HG02852 (cell line): ENCODE data around the gene PGAP6.
"Not testable (repeated sequence)": the region's sequence is repeated elsewhere in the genome, so short reads cannot be mapped to it uniquely, and the experiment has no call there.

Source experiments
- ATAC-seq: cut with Tn5 transposase; IDR thresholded peaks from one replicate; pipeline ENCODE4 v1.9.1; 2021; ENCODE audit warnings: mild to moderate bottlenecking, moderate library complexity; ENCODE audit not compliant: unreplicated experiment

The PGAP6 gene

DNA sequence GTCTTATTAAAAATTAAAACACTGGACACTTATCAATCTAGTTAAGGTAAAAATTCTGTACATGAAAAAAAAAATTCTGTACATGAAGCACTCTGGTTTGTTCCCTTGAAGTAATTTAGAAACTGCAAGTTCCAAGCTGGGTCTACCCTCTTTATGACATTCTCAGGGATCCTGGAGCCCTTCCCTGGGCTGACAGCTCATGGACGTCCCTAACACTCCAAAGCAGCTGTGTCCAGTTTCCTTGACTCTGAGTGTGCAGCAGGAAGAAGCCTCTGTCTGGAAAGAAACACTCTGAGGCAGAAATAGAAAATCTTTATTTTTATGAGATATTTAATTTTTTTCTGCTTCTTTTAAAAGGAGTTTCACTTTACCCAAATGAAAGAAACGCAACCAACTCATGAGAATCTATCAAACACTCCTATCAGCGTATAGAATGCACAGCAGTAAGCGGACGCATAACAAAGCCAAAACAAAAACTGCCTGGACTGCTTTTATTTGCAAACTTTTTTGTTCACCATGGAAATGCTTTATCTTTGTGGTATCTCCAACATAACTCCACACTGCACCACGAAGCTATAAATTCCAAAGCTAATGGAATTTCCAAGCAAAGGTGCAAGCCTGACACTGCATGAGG is 50.5 kb downstream of the PGAP6 start:
- not testable (repeated sequence) for ATAC-seq

DNA sequence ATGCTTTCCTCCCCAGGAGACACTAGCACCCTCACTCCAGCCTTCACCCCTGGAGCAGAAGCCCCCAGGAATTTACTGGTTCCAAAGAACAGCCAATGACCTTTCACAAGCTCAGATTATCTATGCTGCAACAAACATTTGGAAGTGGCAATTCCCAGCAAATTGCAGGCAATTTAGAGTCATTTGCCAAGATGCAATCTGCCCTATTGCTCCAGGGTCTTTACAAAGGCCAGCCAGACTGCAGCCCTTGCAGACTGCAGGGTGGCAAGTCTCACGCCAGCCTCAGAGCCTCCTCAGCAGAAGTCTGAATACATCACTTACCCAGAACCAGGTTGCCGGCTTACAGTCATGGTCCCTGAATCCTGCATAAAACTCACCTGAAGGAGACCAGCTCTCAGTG is 51.0 kb downstream of the PGAP6 start:
- ATAC-seq: no peak

DNA sequence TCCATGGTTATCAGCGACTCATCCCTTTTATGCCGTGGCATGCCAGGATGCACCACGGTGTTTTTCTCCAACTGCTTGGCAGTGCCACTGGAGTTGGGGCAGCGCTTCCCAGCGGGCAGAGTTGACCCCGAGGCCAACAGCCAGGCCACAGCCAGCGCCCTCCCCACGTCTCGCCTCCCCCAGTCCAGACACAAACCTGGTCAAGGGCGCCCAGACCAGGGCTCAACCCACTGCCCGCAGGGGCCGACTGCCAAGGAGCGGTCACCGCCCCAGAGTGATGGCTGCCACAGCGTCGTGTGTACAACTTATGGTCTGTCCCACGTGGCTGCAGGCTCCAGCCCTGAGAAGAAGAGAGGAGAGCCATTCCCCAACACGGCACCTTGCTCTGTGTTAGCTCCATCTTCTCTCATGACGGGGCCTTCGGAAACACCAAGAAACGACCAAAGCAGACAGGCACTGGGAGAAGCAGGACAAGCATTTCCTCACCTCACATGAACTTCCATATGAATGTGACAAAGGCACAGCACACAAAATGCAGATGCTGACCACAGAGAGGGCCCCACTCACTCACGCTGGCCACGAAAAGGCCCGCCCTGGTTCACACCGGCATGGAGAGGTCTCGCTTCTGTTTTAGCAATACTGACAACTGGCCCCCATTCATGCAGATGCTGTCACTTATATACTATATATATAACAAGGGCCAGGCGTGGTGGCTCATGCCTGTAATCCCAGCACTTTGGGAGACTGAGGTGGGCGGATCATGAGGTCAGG is 56.2 kb downstream of the PGAP6 start:
- ATAC-seq: no peak

DNA sequence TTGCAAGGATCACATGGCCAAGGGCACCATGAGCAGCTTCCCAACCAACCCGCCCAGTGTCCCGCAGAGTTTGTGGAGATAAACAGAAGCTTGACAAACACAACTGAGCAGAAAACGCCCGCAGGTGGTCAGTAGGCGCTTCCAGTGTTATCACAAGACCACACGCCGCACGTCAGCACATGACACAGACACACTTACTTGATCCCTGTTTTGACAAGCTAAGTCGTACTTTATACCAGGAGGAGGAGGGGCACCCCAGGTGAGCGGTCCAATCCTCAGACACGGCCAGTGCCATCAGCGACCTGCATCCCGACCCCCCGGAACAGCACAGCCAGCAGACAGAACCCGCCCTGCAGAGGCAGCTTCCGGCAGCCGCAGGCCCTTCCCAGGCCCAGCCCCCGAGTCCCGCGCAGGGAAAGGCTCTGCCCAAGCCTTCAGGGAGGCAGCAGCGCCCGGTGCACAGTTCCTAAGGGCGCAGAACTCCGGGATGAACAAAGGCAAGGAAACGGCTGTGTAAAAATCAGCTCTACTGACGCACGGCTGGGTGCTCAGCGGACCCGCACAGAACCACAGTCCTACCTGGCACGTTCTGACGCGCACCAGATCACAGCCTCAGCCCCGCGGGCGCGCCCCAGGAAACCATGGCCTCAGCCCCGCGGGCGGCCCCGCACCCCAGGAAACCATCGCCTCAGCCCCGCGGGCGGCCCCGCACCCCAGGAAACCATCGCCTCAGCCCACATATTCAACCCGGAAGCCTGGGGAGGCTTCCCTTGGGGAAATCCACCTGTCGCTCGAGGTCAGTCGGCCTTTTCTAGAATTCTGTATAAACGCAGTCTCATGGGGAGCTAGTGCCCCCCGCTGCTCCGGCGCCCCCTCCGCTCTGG is 57.1 kb downstream of the PGAP6 start:
- ATAC-seq: no peak

DNA sequence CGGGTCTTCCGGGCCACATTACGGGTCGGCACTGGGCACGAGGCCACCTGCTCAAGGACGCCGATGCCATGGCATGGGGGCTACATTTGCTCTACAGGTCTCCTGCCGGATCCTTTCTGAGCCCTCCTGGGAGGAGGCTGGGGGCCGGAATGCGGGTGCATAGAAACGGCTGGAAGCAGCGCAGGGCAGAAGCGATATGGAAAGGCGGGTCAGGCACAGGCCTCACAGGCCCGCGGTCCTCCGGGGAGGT is 57.7 kb downstream of the PGAP6 start:
- no peak for ATAC-seq

DNA sequence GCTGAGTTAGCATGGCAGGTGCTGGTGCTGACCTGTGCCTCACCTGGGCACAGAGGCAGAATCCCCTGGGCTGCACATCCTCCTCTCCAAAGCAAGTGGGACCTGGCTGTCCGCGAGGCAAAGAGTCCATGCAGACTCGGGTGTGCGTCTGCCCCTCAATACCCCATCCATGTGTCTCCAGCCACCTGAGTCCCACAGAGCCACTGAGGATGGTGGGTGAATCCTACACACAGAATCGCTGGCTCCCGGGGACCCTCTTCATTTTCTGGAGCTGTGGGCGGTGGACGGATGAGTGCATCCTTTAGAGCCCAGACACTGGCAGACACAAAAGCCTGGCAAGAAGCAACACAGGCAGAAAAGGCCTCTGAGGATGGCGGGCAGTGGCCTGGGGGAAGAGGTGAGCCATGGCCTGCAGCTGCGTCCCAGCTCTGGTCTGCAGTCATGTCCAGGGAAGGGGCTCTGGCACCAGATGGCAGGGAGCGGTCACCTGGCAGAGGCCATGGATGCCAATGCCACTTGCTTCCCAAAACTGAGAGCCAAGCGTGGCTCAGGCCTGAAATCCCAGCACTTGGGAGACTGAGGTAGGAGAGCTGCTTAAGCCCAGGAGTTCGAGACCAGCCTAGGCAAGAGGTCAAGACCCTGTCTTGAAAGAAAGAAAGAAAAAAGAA is 59.2 kb downstream of the PGAP6 start:
- ATAC-seq: no peak

DNA sequence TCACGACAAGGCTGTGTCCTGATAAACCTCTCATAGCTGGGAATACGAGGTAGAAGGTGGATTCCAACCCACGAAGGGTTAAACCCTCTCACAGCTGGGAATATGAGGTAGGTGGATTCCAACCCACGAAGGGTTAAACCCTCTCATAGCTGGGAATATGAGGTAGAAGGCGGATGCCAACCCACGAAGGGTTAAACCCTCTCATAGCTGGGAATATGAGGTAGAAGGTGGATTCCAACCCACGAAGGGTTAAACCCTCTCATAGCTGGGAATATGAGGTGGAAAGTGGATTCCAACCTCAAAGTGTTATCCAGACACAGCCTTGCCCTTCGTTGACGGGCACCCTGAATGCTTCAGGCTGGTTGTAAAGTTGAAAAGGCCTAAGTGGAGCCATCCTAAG is 60.2 kb downstream of the PGAP6 start:
- ATAC-seq: no peak
